Measurements from ENCODE around the gene KHNYN. TPM values are rescaled to one million over a fixed set of nuclear protein-coding genes. Genes with fewer than 3 reads are reported as not detected.

The KHNYN gene
- total and polyA plus RNA-seq, 2 experiments from 2014 or later = 2.7 to 28.1 TPM

DNA sequence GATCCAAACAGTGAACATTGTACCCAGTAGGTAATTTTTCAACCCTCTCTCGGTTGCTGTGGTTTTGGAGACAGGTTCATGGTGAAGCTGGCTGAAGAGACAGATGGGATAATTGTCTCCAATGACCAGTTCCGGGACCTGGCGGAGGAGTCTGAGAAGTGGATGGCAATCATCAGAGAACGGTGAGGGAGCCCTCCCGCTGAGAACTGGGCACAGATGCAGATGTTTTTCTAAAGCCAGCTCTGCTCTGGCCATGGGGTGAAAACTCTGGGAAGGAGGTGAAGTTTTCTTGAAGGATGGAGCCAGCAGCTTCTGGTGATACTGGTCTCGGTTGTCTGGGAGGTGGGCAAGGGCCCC is 6.2 kb downstream of the KHNYN start:
- Histone ChIP-seq H3K4me1 (ENCODE audit: insufficient read depth) (peaks cover 5% of the 10 kb centered on the region), H2AFZ (no peak overlapping the region), H3K36me3 (ENCODE audit: insufficient read depth) (peaks cover 3% of the 10 kb centered on the region; the same call in 1 of the 2 replicates), H3K79me2 (replicated peaks; ENCODE audit: insufficient read depth) (0 out of 2 replicates have a peak, but pooled peaks cover 3% of the 10 kb centered on the region), H3K9me2 (ENCODE audit: insufficient read depth) (no peaks in the 10 kb centered on the region), H3K27me3 (ENCODE audit: insufficient read depth) (no peaks in the 10 kb centered on the region), H3K4me3 (no peak overlapping the region), H3K4me2 (no peak overlapping the region), H3K27ac (ENCODE audit: low read depth) (no peak overlapping the region), H3F3A (replicated peaks; ENCODE audit: low read depth) (peaks cover 6% of the 10 kb centered on the region), H4K20me1 (replicated peaks; ENCODE audit: insufficient read depth) (no peaks in the 10 kb centered on the region; the same call in 1 of the 2 replicates)
- Mint-ChIP-seq H3K27me3 (ENCODE audit: insufficient read depth, low read depth, poor library complexity) (peaks cover 16% of the 10 kb centered on the region), H3K4me3 (no peak overlapping the region), H3K4me1 (peaks cover 14% of the 10 kb centered on the region; the same call in 2 of the 3 replicates), H3K27ac (no peak overlapping the region), H3K9me3 (no peaks in the 10 kb centered on the region), H3K36me3 (ENCODE audit: low read depth) (peaks cover 39% of the 10 kb centered on the region)
- DNase-seq (ENCODE audit: low spot score) (no peak), ATAC-seq (no peak)
- TF ChIP-seq NANOG (IDR thresholded peaks at IDR 0.05; ENCODE audit: borderline replicate concordance) (no peak), CREB1 (CRISPR knock-in tag; IDR thresholded peaks at IDR 0.05; ENCODE audit: low read depth) (no peak), EZH2 (IDR thresholded peaks at IDR 0.05; ENCODE audit: low read depth, unreplicated experiment) (no peak), JUNB (IDR thresholded peaks at IDR 0.05; ENCODE audit: unreplicated experiment) (no peak), STAT1 (IDR thresholded peaks at IDR 0.05; ENCODE audit: unreplicated experiment) (no peak), ZNF331 (CRISPR knock-in tag; IDR thresholded peaks at IDR 0.05; ENCODE audit: low read depth) (no peak), POLR2AphosphoS5 (IDR thresholded peaks at IDR 0.05; ENCODE audit: low read depth) (no peak), ZNF114 (CRISPR knock-in tag; IDR thresholded peaks at IDR 0.05) (no peak), EZH2phosphoT487 (IDR thresholded peaks at IDR 0.05; ENCODE audit: unreplicated experiment) (no peak)
- TF ChIP-seq, protein P1, sequence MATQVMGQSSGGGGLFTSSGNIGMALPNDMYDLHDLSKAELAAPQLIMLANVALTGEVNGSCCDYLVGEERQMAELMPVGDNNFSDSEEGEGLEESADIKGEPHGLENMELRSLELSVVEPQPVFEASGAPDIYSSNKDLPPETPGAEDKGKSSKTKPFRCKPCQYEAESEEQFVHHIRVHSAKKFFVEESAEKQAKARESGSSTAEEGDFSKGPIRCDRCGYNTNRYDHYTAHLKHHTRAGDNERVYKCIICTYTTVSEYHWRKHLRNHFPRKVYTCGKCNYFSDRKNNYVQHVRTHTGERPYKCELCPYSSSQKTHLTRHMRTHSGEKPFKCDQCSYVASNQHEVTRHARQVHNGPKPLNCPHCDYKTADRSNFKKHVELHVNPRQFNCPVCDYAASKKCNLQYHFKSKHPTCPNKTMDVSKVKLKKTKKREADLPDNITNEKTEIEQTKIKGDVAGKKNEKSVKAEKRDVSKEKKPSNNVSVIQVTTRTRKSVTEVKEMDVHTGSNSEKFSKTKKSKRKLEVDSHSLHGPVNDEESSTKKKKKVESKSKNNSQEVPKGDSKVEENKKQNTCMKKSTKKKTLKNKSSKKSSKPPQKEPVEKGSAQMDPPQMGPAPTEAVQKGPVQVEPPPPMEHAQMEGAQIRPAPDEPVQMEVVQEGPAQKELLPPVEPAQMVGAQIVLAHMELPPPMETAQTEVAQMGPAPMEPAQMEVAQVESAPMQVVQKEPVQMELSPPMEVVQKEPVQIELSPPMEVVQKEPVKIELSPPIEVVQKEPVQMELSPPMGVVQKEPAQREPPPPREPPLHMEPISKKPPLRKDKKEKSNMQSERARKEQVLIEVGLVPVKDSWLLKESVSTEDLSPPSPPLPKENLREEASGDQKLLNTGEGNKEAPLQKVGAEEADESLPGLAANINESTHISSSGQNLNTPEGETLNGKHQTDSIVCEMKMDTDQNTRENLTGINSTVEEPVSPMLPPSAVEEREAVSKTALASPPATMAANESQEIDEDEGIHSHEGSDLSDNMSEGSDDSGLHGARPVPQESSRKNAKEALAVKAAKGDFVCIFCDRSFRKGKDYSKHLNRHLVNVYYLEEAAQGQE (IDR thresholded peaks at IDR 0.05; ENCODE audit: unreplicated experiment) = no peak
- TF ChIP-seq, protein P2, sequence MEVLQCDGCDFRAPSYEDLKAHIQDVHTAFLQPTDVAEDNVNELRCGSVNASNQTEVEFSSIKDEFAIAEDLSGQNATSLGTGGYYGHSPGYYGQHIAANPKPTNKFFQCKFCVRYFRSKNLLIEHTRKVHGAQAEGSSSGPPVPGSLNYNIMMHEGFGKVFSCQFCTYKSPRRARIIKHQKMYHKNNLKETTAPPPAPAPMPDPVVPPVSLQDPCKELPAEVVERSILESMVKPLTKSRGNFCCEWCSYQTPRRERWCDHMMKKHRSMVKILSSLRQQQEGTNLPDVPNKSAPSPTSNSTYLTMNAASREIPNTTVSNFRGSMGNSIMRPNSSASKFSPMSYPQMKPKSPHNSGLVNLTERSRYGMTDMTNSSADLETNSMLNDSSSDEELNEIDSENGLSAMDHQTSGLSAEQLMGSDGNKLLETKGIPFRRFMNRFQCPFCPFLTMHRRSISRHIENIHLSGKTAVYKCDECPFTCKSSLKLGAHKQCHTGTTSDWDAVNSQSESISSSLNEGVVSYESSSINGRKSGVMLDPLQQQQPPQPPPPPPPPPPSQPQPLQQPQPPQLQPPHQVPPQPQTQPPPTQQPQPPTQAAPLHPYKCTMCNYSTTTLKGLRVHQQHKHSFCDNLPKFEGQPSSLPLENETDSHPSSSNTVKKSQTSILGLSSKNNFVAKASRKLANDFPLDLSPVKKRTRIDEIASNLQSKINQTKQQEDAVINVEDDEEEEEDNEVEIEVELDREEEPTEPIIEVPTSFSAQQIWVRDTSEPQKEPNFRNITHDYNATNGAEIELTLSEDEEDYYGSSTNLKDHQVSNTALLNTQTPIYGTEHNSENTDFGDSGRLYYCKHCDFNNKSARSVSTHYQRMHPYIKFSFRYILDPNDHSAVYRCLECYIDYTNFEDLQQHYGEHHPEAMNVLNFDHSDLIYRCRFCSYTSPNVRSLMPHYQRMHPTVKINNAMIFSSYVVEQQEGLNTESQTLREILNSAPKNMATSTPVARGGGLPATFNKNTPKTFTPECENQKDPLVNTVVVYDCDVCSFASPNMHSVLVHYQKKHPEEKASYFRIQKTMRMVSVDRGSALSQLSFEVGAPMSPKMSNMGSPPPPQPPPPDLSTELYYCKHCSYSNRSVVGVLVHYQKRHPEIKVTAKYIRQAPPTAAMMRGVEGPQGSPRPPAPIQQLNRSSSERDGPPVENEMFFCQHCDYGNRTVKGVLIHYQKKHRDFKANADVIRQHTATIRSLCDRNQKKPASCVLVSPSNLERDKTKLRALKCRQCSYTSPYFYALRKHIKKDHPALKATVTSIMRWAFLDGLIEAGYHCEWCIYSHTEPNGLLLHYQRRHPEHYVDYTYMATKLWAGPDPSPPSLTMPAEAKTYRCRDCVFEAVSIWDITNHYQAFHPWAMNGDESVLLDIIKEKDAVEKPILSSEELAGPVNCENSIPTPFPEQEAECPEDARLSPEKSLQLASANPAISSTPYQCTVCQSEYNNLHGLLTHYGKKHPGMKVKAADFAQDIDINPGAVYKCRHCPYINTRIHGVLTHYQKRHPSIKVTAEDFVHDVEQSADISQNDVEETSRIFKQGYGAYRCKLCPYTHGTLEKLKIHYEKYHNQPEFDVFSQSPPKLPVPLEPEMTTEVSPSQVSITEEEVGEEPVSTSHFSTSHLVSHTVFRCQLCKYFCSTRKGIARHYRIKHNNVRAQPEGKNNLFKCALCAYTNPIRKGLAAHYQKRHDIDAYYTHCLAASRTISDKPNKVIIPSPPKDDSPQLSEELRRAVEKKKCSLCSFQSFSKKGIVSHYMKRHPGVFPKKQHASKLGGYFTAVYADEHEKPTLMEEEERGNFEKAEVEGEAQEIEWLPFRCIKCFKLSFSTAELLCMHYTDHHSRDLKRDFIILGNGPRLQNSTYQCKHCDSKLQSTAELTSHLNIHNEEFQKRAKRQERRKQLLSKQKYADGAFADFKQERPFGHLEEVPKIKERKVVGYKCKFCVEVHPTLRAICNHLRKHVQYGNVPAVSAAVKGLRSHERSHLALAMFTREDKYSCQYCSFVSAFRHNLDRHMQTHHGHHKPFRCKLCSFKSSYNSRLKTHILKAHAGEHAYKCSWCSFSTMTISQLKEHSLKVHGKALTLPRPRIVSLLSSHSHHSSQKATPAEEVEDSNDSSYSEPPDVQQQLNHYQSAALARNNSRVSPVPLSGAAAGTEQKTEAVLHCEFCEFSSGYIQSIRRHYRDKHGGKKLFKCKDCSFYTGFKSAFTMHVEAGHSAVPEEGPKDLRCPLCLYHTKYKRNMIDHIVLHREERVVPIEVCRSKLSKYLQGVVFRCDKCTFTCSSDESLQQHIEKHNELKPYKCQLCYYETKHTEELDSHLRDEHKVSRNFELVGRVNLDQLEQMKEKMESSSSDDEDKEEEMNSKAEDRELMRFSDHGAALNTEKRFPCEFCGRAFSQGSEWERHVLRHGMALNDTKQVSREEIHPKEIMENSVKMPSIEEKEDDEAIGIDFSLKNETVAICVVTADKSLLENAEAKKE (CRISPR knock-in tag; IDR thresholded peaks at IDR 0.05) = no peak
- TF ChIP-seq, protein P3, sequence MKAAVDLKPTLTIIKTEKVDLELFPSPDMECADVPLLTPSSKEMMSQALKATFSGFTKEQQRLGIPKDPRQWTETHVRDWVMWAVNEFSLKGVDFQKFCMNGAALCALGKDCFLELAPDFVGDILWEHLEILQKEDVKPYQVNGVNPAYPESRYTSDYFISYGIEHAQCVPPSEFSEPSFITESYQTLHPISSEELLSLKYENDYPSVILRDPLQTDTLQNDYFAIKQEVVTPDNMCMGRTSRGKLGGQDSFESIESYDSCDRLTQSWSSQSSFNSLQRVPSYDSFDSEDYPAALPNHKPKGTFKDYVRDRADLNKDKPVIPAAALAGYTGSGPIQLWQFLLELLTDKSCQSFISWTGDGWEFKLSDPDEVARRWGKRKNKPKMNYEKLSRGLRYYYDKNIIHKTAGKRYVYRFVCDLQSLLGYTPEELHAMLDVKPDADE (IDR thresholded peaks at IDR 0.05) = no peak
- TF ChIP-seq, protein P4, sequence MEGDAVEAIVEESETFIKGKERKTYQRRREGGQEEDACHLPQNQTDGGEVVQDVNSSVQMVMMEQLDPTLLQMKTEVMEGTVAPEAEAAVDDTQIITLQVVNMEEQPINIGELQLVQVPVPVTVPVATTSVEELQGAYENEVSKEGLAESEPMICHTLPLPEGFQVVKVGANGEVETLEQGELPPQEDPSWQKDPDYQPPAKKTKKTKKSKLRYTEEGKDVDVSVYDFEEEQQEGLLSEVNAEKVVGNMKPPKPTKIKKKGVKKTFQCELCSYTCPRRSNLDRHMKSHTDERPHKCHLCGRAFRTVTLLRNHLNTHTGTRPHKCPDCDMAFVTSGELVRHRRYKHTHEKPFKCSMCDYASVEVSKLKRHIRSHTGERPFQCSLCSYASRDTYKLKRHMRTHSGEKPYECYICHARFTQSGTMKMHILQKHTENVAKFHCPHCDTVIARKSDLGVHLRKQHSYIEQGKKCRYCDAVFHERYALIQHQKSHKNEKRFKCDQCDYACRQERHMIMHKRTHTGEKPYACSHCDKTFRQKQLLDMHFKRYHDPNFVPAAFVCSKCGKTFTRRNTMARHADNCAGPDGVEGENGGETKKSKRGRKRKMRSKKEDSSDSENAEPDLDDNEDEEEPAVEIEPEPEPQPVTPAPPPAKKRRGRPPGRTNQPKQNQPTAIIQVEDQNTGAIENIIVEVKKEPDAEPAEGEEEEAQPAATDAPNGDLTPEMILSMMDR (conservative IDR thresholded peaks at IDR 0.05; ENCODE audit: low read depth in 2 of 2) = no peak
